ENCODE measurements around the gene SFXN3.

SFXN3 gene

GRCh38 chr10:101042667-101043362, 11.8 kb downstream of the SFXN3 start:
- Histone ChIP-seq H3K9me2 (replicated peaks; ENCODE audit: insufficient read depth, low read length) (no peaks in the 10 kb centered on the region), H3K27me3 (ENCODE audit: low read length) (no peaks in the 10 kb centered on the region), H3K9ac (ENCODE audit: low read length) (peak overlapping the region; percentile 46), H3K79me2 (ENCODE audit: insufficient read depth, low read length) (no peaks in the 10 kb centered on the region), H2AFZ (ENCODE audit: low read depth, low read length, severe bottlenecking) (peak overlapping the region; percentile 89), H3K4me3 (ENCODE audit: insufficient read depth, low read length, poor library complexity, severe bottlenecking) (peak overlapping the region; percentile 48), H4K20me1 (ENCODE audit: low read depth, low read length) (no peaks in the 10 kb centered on the region), H3F3A (ENCODE audit: insufficient read depth) (peaks cover 11% of the 10 kb centered on the region), H3K9me3 (ENCODE audit: insufficient read depth, low read length) (no peaks in the 10 kb centered on the region), H3K36me3 (ENCODE audit: low read length) (no peaks in the 10 kb centered on the region), H3K27ac (ENCODE audit: low read depth, low read length) (no peak overlapping the region), H3K4me2 (ENCODE audit: low read depth, low read length, poor library complexity, severe bottlenecking) (peak overlapping the region; percentile 62)
- TF ChIP-seq, protein P1, sequence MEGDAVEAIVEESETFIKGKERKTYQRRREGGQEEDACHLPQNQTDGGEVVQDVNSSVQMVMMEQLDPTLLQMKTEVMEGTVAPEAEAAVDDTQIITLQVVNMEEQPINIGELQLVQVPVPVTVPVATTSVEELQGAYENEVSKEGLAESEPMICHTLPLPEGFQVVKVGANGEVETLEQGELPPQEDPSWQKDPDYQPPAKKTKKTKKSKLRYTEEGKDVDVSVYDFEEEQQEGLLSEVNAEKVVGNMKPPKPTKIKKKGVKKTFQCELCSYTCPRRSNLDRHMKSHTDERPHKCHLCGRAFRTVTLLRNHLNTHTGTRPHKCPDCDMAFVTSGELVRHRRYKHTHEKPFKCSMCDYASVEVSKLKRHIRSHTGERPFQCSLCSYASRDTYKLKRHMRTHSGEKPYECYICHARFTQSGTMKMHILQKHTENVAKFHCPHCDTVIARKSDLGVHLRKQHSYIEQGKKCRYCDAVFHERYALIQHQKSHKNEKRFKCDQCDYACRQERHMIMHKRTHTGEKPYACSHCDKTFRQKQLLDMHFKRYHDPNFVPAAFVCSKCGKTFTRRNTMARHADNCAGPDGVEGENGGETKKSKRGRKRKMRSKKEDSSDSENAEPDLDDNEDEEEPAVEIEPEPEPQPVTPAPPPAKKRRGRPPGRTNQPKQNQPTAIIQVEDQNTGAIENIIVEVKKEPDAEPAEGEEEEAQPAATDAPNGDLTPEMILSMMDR (IDR thresholded peaks at IDR 0.05; ENCODE audit: insufficient read depth, low read length, poor library complexity, severe bottlenecking) = no peak
- TF ChIP-seq EZH2phosphoT487 (conservative IDR thresholded peaks at IDR 0.05; ENCODE audit: low read length) = no peak

GRCh38 chr10:101043363-101043707, 12.3 kb downstream of the SFXN3 start:
- Histone ChIP-seq H4K20me1 (ENCODE audit: low read depth, low read length) (no peaks in the 10 kb centered on the region), H3F3A (ENCODE audit: insufficient read depth) (peaks cover 11% of the 10 kb centered on the region), H2AFZ (ENCODE audit: low read depth, low read length, severe bottlenecking) (peak overlapping the region; percentile 89), H3K79me2 (ENCODE audit: insufficient read depth, low read length) (no peaks in the 10 kb centered on the region), H3K9ac (ENCODE audit: low read length) (peak overlapping the region; percentile 46), H3K4me3 (ENCODE audit: insufficient read depth, low read length, poor library complexity, severe bottlenecking) (peak overlapping the region; percentile 48), H3K27me3 (ENCODE audit: low read length) (no peaks in the 10 kb centered on the region), H3K27ac (ENCODE audit: low read depth, low read length) (no peak overlapping the region), H3K9me2 (replicated peaks; ENCODE audit: insufficient read depth, low read length) (no peaks in the 10 kb centered on the region), H3K4me2 (ENCODE audit: low read depth, low read length, poor library complexity, severe bottlenecking) (peak overlapping the region; percentile 62), H3K36me3 (ENCODE audit: low read length) (no peaks in the 10 kb centered on the region), H3K9me3 (ENCODE audit: insufficient read depth, low read length) (no peaks in the 10 kb centered on the region)
- no peak for TF ChIP-seq EZH2phosphoT487 (conservative IDR thresholded peaks at IDR 0.05; ENCODE audit: low read length)
- TF ChIP-seq, protein P1 (IDR thresholded peaks at IDR 0.05; ENCODE audit: insufficient read depth, low read length, poor library complexity, severe bottlenecking) = no peak

GRCh38 chr10:101044117-101044516, 13.1 kb downstream of the SFXN3 start:
- no peaks in the 10 kb centered on the region for H3K27me3 ChIP-seq (ENCODE audit: low read length)
- H3K36me3 ChIP-seq (ENCODE audit: low read length) = no peaks in the 10 kb centered on the region
- no peak overlapping the region for H3K9ac ChIP-seq (ENCODE audit: low read length)
- no peak for TF ChIP-seq EZH2phosphoT487 (conservative IDR thresholded peaks at IDR 0.05; ENCODE audit: low read length)
- TF ChIP-seq, protein P1 (IDR thresholded peaks at IDR 0.05; ENCODE audit: insufficient read depth, low read length, poor library complexity, severe bottlenecking) = no peak
- no peak overlapping the region for H2AFZ ChIP-seq (ENCODE audit: low read depth, low read length, severe bottlenecking)
- H4K20me1 ChIP-seq (ENCODE audit: low read depth, low read length) = no peaks in the 10 kb centered on the region
- H3K4me3 ChIP-seq (ENCODE audit: insufficient read depth, low read length, poor library complexity, severe bottlenecking) = no peak overlapping the region
- H3K9me3 ChIP-seq (ENCODE audit: insufficient read depth, low read length) = no peaks in the 10 kb centered on the region
- peaks cover 11% of the 10 kb centered on the region for H3F3A ChIP-seq (ENCODE audit: insufficient read depth)
- H3K27ac ChIP-seq (ENCODE audit: low read depth, low read length) = no peak overlapping the region
- no peaks in the 10 kb centered on the region for H3K79me2 ChIP-seq (ENCODE audit: insufficient read depth, low read length)
- H3K4me2 ChIP-seq (ENCODE audit: low read depth, low read length, poor library complexity, severe bottlenecking) = no peak overlapping the region
- no peaks in the 10 kb centered on the region for H3K9me2 ChIP-seq (replicated peaks; ENCODE audit: insufficient read depth, low read length)
